Omental fat pad (tissue), 4 donors: ENCODE results near the gene DKKL1. TPM values are rescaled to one million over a fixed set of nuclear protein-coding genes. Genes with fewer than 3 reads are reported as not detected.

ENCODE experiments used
- ATAC-seq: fragments of 150-250 bp; one replicate; pipeline ENCODE4 v1.9.1; 2016; ENCODE audit warnings: mild to moderate bottlenecking, moderate library complexity; ENCODE audit not compliant: low FRiP score
- DNase-seq: peaks from one replicate; pipeline ENCODE4 v3.0.0-alpha.2; 2019; ENCODE audit warnings: low spot score
- total RNA-seq, 4 donors: library from RNA; depleted of rRNA; stranded (reverse); fragments of >200 nt; gene quantifications; one replicate each; pipeline ENCODE4 v1.1.0, GENCODE V29; 2016
- TF ChIP-seq, protein P1 (sequence below), 3 donors: fragments of 450-650 bp; IDR thresholded peaks; one replicate each; pipeline ENCODE4 v1.5.1; 2016 to 2017; ENCODE audit warnings: antibody characterized with exemption in 3 of 3, mild to moderate bottlenecking in 3 of 3, moderate library complexity in 2 of 3

DKKL1 gene
- total RNA-seq, 4 donors from 2014 or later = not detected

GRCh38 chr19:49339301-49340068 lies 24.2 kb upstream of the DKKL1 start:
- ATAC-seq (peak; percentile 94), DNase-seq (peak; percentile 54)
- TF ChIP-seq, protein P1, sequence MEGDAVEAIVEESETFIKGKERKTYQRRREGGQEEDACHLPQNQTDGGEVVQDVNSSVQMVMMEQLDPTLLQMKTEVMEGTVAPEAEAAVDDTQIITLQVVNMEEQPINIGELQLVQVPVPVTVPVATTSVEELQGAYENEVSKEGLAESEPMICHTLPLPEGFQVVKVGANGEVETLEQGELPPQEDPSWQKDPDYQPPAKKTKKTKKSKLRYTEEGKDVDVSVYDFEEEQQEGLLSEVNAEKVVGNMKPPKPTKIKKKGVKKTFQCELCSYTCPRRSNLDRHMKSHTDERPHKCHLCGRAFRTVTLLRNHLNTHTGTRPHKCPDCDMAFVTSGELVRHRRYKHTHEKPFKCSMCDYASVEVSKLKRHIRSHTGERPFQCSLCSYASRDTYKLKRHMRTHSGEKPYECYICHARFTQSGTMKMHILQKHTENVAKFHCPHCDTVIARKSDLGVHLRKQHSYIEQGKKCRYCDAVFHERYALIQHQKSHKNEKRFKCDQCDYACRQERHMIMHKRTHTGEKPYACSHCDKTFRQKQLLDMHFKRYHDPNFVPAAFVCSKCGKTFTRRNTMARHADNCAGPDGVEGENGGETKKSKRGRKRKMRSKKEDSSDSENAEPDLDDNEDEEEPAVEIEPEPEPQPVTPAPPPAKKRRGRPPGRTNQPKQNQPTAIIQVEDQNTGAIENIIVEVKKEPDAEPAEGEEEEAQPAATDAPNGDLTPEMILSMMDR (IDR thresholded peaks at IDR 0.05) = no peak

GRCh38 chr19:49340069-49340864 lies 23.4 kb upstream of the DKKL1 start:
- DNase-seq = no peak
- TF ChIP-seq, protein P1 (IDR thresholded peaks at IDR 0.05) = no peak

DNA sequence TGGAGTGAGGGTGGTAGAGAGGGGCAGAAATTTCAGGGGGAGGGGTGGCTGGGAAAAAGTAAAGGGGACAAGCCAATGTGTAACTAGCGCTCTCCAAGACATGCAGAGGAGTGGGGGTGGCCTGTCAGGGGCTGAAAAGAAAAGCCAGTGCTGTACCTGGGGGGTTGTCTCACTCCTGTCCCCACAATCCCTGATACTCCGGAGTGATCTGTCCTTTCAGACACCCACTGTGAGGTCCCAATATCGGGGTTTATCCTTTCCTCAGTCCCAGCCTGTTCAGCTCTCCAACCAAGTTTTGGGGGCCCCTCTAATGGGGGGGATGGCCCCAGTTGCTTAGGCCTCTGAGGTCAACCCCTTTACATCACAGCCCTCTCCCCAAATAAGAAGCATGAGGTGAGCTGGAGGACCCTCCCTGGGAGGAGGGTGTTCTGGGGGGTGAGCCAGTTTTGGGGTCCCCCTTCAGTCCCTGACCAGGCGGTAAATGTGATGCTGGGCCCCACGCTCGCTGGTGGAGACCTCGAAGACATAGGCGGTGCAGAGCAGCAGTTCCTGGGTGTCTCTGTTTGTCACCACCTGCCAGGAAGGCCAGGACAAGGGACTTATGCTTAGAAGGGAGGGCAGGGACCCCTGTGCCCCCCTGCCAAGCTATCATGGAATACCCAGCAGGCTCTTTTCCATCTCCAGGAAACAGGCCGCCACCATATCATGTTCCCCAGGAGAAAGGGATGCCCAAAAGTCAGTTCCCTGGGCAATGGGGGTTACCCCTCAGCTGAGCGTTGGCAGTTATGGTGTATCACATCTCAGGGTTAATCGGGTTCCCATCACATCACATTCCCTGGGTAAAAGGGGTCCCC lies 22.6 kb upstream of the DKKL1 start:
- DNase-seq (no peak), ATAC-seq (no peak)
- TF ChIP-seq, protein P1 (IDR thresholded peaks at IDR 0.05) = no peak

More at GRCh38 chr19:49340069-49340864, 23.4 kb upstream of the DKKL1 start:
- peak; percentile 51 for ATAC-seq

DNA sequence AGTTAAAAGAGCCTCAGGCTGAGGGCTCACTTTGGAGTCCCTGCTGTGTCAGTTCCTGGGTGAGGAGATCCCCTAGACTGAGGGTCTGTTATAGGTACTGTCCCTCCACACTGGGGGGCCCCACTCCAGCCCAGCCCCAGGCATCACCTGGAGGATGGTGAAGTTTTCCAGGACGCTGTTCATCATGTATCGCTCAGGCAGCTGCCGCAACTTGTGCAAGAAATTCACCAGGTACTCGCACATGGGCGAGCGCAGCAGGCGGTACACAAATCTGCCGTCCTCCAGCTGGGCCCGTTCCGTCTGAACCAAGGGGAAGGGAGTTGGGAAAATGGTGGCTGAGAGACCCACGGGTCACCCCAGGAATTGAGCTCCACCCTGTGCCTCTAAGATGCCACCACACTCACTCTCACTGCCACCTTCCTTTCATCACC lies 21.4 kb upstream of the DKKL1 start:
- no peak for DNase-seq
- ATAC-seq = no peak
- TF ChIP-seq, protein P1 (IDR thresholded peaks at IDR 0.05) = no peak

GRCh38 chr19:49343123-49343522 lies 20.6 kb upstream of the DKKL1 start:
- no peak for ATAC-seq
- DNase-seq = no peak
- TF ChIP-seq, protein P1 (IDR thresholded peaks at IDR 0.05) = no peak

GRCh38 chr19:49344505-49345423 lies 18.9 kb upstream of the DKKL1 start:
- TF ChIP-seq, protein P1 (IDR thresholded peaks at IDR 0.05) = no peak
- DNase-seq (no peak), ATAC-seq (no peak)
